Skeletal muscle cell (primary cell): ENCODE data around the gene PGRMC1.

Experiments used
- DNase-seq: peaks from one replicate; pipeline ENCODE4 v3.0.0-alpha.2; 2010; ENCODE audit warnings: low read depth
- H3K4me3 ChIP-seq: 2 replicates; pipeline ENCODE4 v1.5.1; 2011; ENCODE audit warnings: low read depth, mild to moderate bottlenecking, control low read depth, low read length, moderate library complexity

The PGRMC1 gene

GRCh38 chrX:119292445-119292844 is 56.4 kb downstream of the PGRMC1 start:
- DNase-seq = no peak
- no peak overlapping the region for H3K4me3 ChIP-seq
